IMR-90 (cell line): ENCODE data around the gene ADGB.
"Not testable (repeated sequence)": the region's sequence is repeated elsewhere in the genome, so short reads cannot be mapped to it uniquely, and the experiment has no call there.

Source experiments
- BHLHE40 ChIP-seq: fragments of 150-350 bp; IDR thresholded peaks from 2 replicates; pipeline ENCODE4 v1.6.1; 2016; ENCODE audit warnings: mild to moderate bottlenecking, low read depth, low read length
- CEBPB ChIP-seq: IDR thresholded peaks from 2 replicates; pipeline ENCODE4 v1.6.1; 2012; ENCODE audit warnings: low read depth, low read length, improper control_type of control experiment
- CTCF ChIP-seq: conservative IDR thresholded peaks from 2 replicates; pipeline ENCODE4 v1.5.1; 2012; ENCODE audit warnings: mild to moderate bottlenecking, low read depth, low read length, improper control_type of control experiment
- MXI1 ChIP-seq: IDR thresholded peaks from 2 replicates; pipeline ENCODE4 v1.6.1; 2012; ENCODE audit warnings: low read depth, mild to moderate bottlenecking, low read length, moderate library complexity, borderline replicate concordance
- NFE2L2 ChIP-seq: fragments of 150-350 bp; IDR thresholded peaks from 2 replicates; pipeline ENCODE4 v1.6.1; 2016; ENCODE audit warnings: low read depth, mild to moderate bottlenecking, low read length
- POLR2A ChIP-seq: IDR thresholded peaks from 2 replicates; pipeline ENCODE4 v1.6.1; 2012; ENCODE audit warnings: mild to moderate bottlenecking, low read depth, low read length
- RCOR1 ChIP-seq: IDR thresholded peaks from 2 replicates; pipeline ENCODE4 v1.6.1; 2012; ENCODE audit warnings: mild to moderate bottlenecking, low read length, improper control_type of control experiment; ENCODE audit not compliant: insufficient replicate concordance
- RFX5 ChIP-seq: IDR thresholded peaks from 2 replicates; pipeline ENCODE4 v1.8.0; 2012; ENCODE audit warnings: low read depth, mild to moderate bottlenecking, low read length, moderate library complexity
- USF2 ChIP-seq: fragments of 150-350 bp; IDR thresholded peaks from 2 replicates; pipeline ENCODE4 v1.6.1; 2017; ENCODE audit warnings: mild to moderate bottlenecking, antibody characterized with exemption, low read length, low read depth

DNA sequence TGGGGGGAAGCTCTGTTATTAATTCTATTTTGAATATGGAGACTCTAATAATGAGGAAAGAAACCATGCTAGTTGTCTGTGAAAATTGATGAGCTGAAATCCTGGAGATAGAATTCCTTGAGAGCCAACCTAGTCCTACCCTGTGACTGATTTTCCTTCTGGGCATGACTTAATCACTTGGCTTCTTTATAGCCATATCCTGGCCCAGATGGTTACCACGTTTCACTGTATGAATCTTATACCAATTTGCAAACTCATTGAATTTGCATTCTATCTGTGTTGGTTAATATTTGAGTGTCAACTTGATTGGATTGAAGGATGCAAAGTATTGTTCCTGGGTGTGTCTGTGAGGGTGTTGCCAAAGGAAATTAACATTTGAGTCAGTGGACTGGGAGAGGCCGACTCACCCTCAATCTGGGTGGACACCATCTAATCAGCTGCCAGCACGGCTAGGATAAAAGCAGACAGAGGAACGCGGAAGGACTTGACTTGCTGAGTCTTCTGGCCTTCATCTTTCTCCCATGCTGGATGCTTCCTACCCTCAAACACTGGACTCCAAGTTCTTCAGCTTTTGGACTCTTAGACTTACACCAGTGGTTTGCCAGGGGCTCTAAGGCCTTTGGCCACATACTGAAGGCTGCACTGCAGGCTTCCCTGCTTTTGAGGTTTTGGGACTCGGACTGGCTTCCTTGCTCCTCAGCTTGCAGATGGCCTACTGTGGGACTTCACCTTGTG lies 255.9 kb downstream of the ADGB start:
- not testable (repeated sequence) for TF ChIP-seq MXI1, NFE2L2, CTCF, POLR2A, BHLHE40, USF2, RFX5, RCOR1, CEBPB
